WTC11 (cell line): ENCODE measurements around the gene PDCL2. TPM values are rescaled to one million over a fixed set of nuclear protein-coding genes. Genes with fewer than 3 reads are reported as not detected.

Source experiments
- AR ChIP-seq: fragments of 250-450 bp; sonication (Bioruptor Pico); IDR thresholded peaks from 2 replicates; pipeline ENCODE4 v1.9.0; 2021; ENCODE audit warnings: mild to moderate bottlenecking
- ATF6 ChIP-seq: sonication (generic); formaldehyde crosslinking; IDR thresholded peaks from 2 replicates; pipeline ENCODE4 v1.8.1; 2023; ENCODE audit warnings: mild to moderate bottlenecking, missing genetic modification reagents
- ELF4 ChIP-seq: sonication (generic); formaldehyde crosslinking; IDR thresholded peaks from 2 replicates; pipeline ENCODE4 v1.8.1; 2022; ENCODE audit warnings: low read depth, mild to moderate bottlenecking, moderate library complexity, missing genetic modification reagents
- ERG ChIP-seq: fragments of 250-450 bp; sonication (Bioruptor Pico); IDR thresholded peaks from 2 replicates; pipeline ENCODE4 v1.8.0; 2021; ENCODE audit warnings: mild to moderate bottlenecking
- ESRRA ChIP-seq: sonication (generic); formaldehyde crosslinking; IDR thresholded peaks from 2 replicates; pipeline ENCODE4 v1.8.1; 2022; ENCODE audit warnings: mild to moderate bottlenecking, missing genetic modification reagents, borderline replicate concordance
- ETV6 ChIP-seq: sonication (generic); formaldehyde crosslinking; IDR thresholded peaks from 2 replicates; pipeline ENCODE4 v1.8.1; 2022; ENCODE audit warnings: mild to moderate bottlenecking, missing genetic modification reagents
- GTF2I ChIP-seq: fragments of 250-450 bp; sonication (Bioruptor Pico); conservative IDR thresholded peaks from 2 replicates; pipeline ENCODE4 v1.4.0; 2021; ENCODE audit warnings: mild to moderate bottlenecking
- IRF2 ChIP-seq: sonication (generic); formaldehyde crosslinking; IDR thresholded peaks from 2 replicates; pipeline ENCODE4 v1.8.0; 2022; ENCODE audit warnings: low read depth, missing genetic modification reagents, borderline replicate concordance
- OVOL2 ChIP-seq: fragments of 250-450 bp; sonication (Bioruptor Pico); IDR thresholded peaks from 2 replicates; pipeline ENCODE4 v1.9.0; 2021; ENCODE audit warnings: mild to moderate bottlenecking, borderline replicate concordance
- PRDM15 ChIP-seq: sonication (generic); formaldehyde crosslinking; IDR thresholded peaks from 2 replicates; pipeline ENCODE4 v1.8.0; 2022; ENCODE audit warnings: missing genetic modification reagents
- PREB ChIP-seq: sonication (generic); formaldehyde crosslinking; IDR thresholded peaks from 2 replicates; pipeline ENCODE4 v1.8.1; 2022; ENCODE audit warnings: mild to moderate bottlenecking, missing genetic modification reagents, moderate library complexity, borderline replicate concordance
- SP1 ChIP-seq: sonication (generic); formaldehyde crosslinking; conservative IDR thresholded peaks from 2 replicates; pipeline ENCODE4 v1.8.1; 2022; ENCODE audit warnings: missing genetic modification reagents
- TCF7 ChIP-seq: sonication (generic); formaldehyde crosslinking; IDR thresholded peaks from 2 replicates; pipeline ENCODE4 v1.8.0; 2022; ENCODE audit warnings: mild to moderate bottlenecking, low read depth, missing genetic modification reagents, moderate library complexity
- ZBTB21 ChIP-seq: sonication (generic); formaldehyde crosslinking; IDR thresholded peaks from 2 replicates; pipeline ENCODE4 v1.8.1; 2023; ENCODE audit warnings: mild to moderate bottlenecking, missing genetic modification reagents, borderline replicate concordance
- ZBTB43 ChIP-seq: sonication (generic); formaldehyde crosslinking; IDR thresholded peaks from 2 replicates; pipeline ENCODE4 v1.8.1; 2023; ENCODE audit warnings: mild to moderate bottlenecking, missing genetic modification reagents
- ZMAT4 ChIP-seq: fragments of 250-450 bp; sonication (Bioruptor Pico); IDR thresholded peaks from 2 replicates; pipeline ENCODE4 v1.9.0; 2021; ENCODE audit warnings: mild to moderate bottlenecking
- ZNF671 ChIP-seq: fragments of 250-450 bp; sonication (Bioruptor Pico); IDR thresholded peaks from 2 replicates; pipeline ENCODE4 v1.8.0; 2021; ENCODE audit warnings: mild to moderate bottlenecking
- ZSCAN18 ChIP-seq: fragments of 250-450 bp; sonication (Bioruptor Pico); IDR thresholded peaks from 2 replicates; pipeline ENCODE4 v2.1.2; 2022; ENCODE audit warnings: mild to moderate bottlenecking, moderate library complexity
- total RNA-seq: library from RNA; stranded (reverse); gene quantifications from 3 replicates; pipeline ENCODE4 v1.2.3, GENCODE V29; 2021
- TF ChIP-seq, protein P1 (sequence below): sonication (generic); formaldehyde crosslinking; IDR thresholded peaks from 2 replicates; pipeline ENCODE4 v1.8.1; 2022; ENCODE audit warnings: missing genetic modification reagents, borderline replicate concordance
- TF ChIP-seq, protein P2 (sequence below): sonication (generic); formaldehyde crosslinking; IDR thresholded peaks from 2 replicates; pipeline ENCODE4 v1.8.0; 2022; ENCODE audit warnings: mild to moderate bottlenecking, missing genetic modification reagents

PDCL2 gene
- total RNA-seq, 1 experiment from 2014 or later, result not detected

DNA sequence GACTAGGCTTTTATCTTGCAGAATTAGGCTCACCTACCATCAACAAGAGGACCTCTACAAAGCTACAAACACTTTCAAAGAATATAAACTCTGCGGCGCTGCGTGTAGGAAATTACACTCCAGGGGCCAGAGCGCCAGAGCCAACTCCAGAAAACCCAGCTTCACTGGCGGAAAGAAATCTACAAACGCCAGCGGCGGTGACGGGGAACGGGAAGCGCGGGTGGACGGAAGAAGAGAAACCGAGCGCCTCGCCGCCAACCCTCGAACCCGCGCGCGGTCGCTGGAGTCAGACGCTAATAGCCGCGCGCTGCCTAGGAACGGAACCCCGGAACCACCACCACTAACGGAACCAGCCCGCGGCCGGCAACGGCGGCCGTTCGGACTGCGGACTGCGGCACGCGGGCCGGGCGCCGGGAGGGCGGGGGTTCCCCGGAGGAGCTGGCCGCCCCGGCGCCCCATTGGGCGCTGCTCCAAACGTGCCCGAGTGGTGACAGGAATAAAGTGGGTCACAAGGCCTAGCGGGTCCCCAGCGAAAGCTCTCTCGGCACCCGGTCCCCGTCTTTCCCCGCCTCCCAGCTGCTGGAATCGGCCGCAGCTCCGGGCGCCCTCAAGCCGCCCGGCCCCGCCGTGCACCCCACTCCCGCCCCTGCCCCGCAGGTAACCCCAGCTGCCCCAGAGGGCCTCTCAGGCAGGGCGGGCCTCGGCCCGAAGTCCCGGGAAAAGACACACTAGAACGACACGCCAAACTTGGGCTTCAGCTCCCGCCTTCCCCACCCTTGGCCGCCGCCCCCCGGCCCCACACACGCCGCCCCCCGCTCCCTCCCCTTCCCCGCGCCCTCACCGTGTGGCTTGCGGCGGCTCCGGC is 46.2 kb downstream of the PDCL2 start (continued):
- no peak for TF ChIP-seq ZSCAN18 (CRISPR knock-in tag)
- peak; percentile 36; the same call in 1 of the 2 replicates for TF ChIP-seq ESRRA (CRISPR knock-in tag)
- TF ChIP-seq, protein P1, sequence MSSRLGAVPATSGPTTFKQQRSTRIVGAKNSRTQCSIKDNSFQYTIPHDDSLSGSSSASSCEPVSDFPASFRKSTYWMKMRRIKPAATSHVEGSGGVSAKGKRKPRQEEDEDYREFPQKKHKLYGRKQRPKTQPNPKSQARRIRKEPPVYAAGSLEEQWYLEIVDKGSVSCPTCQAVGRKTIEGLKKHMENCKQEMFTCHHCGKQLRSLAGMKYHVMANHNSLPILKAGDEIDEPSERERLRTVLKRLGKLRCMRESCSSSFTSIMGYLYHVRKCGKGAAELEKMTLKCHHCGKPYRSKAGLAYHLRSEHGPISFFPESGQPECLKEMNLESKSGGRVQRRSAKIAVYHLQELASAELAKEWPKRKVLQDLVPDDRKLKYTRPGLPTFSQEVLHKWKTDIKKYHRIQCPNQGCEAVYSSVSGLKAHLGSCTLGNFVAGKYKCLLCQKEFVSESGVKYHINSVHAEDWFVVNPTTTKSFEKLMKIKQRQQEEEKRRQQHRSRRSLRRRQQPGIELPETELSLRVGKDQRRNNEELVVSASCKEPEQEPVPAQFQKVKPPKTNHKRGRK (CRISPR knock-in tag), result no peak
- no peak for TF ChIP-seq ZMAT4 (CRISPR knock-in tag)
- no peak for TF ChIP-seq SP1
- TF ChIP-seq TCF7, result no peak
- TF ChIP-seq ZBTB21, result no peak
- TF ChIP-seq ELF4 (CRISPR knock-in tag), result no peak
- no peak for TF ChIP-seq ERG (CRISPR knock-in tag)
- TF ChIP-seq ATF6 (CRISPR knock-in tag), result no peak
- no peak for TF ChIP-seq IRF2 (CRISPR knock-in tag)
- TF ChIP-seq GTF2I (CRISPR knock-in tag), result no peak
- no peak for TF ChIP-seq PRDM15
- no peak for TF ChIP-seq ZBTB43 (CRISPR knock-in tag)
- TF ChIP-seq OVOL2 (CRISPR knock-in tag), result no peak
- TF ChIP-seq PREB, result 0 out of 2 replicates have a peak, but pooled peaks have one; percentile 37
- TF ChIP-seq ZNF671 (CRISPR knock-in tag), result no peak
- TF ChIP-seq, protein P2, sequence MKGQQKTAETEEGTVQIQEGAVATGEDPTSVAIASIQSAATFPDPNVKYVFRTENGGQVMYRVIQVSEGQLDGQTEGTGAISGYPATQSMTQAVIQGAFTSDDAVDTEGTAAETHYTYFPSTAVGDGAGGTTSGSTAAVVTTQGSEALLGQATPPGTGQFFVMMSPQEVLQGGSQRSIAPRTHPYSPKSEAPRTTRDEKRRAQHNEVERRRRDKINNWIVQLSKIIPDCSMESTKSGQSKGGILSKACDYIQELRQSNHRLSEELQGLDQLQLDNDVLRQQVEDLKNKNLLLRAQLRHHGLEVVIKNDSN, result no peak
- no peak for TF ChIP-seq AR
- TF ChIP-seq ETV6 (CRISPR knock-in tag), result no peak
